Lung (tissue), 12 donors: ENCODE measurements around the gene HSPB7. TPM values are rescaled to one million over a fixed set of nuclear protein-coding genes. Genes with fewer than 3 reads are reported as not detected.
A peak's percentile ranks its signal among the peaks of the same experiment; 100 is the strongest.
"Not testable (repeated sequence)": the region's sequence is repeated elsewhere in the genome, so short reads cannot be mapped to it uniquely, and the experiment has no call there.

ENCODE experiments used
- ATAC-seq: fragments of 200-7000 bp; cut with Tn5 transposase; one replicate; pipeline ENCODE4 v1.9.1; 2020; ENCODE audit warnings: moderate number of reproducible peaks; ENCODE audit not compliant: insufficient read depth, low FRiP score
- DNase-seq, 3 donors: peaks; one replicate each; pipeline ENCODE4 v3.0.0-alpha.2; 2013 to 2017
- H3K27ac ChIP-seq, 2 donors: one replicate each; pipeline ENCODE4 v1.5.1; 2013; ENCODE audit warnings: mild to moderate bottlenecking in 2 of 2, moderate library complexity in 2 of 2, control low read depth in 1 of 2, inconsistent platforms in 1 of 2, low read depth in 1 of 2, low read length in 1 of 2
- H3K27me3 ChIP-seq, 3 donors: one replicate each; pipeline ENCODE4 v1.5.1; 2013; ENCODE audit warnings: low read length in 2 of 3; ENCODE audit not compliant: control insufficient read depth in 3 of 3, insufficient read depth in 3 of 3
- H3K36me3 ChIP-seq, 4 donors: one replicate each; pipeline ENCODE4 v1.5.1; 2013; ENCODE audit warnings: low read length in 4 of 4, mild to moderate bottlenecking in 1 of 4, moderate library complexity in 1 of 4; ENCODE audit not compliant: control insufficient read depth in 4 of 4, insufficient read depth in 4 of 4
- H3K4me1 ChIP-seq, 5 donors: one replicate each; pipeline ENCODE4 v1.5.1; 2013; ENCODE audit warnings: low read length in 5 of 5, mild to moderate bottlenecking in 2 of 5, moderate library complexity in 1 of 5; ENCODE audit not compliant: control insufficient read depth in 5 of 5, insufficient read depth in 5 of 5
- H3K4me3 ChIP-seq: one replicate; pipeline ENCODE4 v1.5.1; 2013; ENCODE audit warnings: mild to moderate bottlenecking, control low read depth, moderate library complexity
- H3K9ac ChIP-seq, 2 donors: one replicate each; pipeline ENCODE4 v1.5.1; 2013; ENCODE audit warnings: low read length in 2 of 2, control low read depth in 1 of 2; ENCODE audit not compliant: insufficient read depth in 1 of 2
- H3K9me3 ChIP-seq, 4 donors: one replicate each; pipeline ENCODE4 v1.5.1; 2013; ENCODE audit warnings: low read length in 3 of 4, mild to moderate bottlenecking in 1 of 4, moderate library complexity in 1 of 4; ENCODE audit not compliant: control insufficient read depth in 4 of 4, insufficient read depth in 3 of 4
- CTCF ChIP-seq: IDR thresholded peaks from 2 replicates; pipeline ENCODE4 v1.5.1; 2012; ENCODE audit warnings: mild to moderate bottlenecking; ENCODE audit errors: control extremely low read depth, extremely low read depth
- WGBS, 2 donors: extraction: QIAGEN DNeasy Blood & Tissue Kit; methylation state at CpG; one replicate each; pipeline ENCODE4 v1.1.7; 2013; 5-methylcytosine and 5-hydroxymethylcytosine counted together
- polyA plus RNA-seq, 2 donors: library from polyadenylated mRNA; stranded (reverse); fragments of 200-250 nt; gene quantifications; one replicate each; pipeline ENCODE4 v1.2.1, GENCODE V29; 2013
- total RNA-seq, 2 donors: library from RNA; depleted of rRNA in 1 of 2; stranded (reverse); fragments of >200 nt in 1 of 2; gene quantifications; one replicate each; pipeline ENCODE4 v1.2.1, GENCODE V29; 2014 to 2021
- donor health status: control.
- donor health status: control.
- donor health status: Bipolar disorder and iron deficiency.
- donor health status: healthy.
- donor health status: DM: yes; HTN: yes; CAD: no.

The HSPB7 gene
- total and polyA plus RNA-seq, 4 donors, result 2.4 to 34.2 (median 11.4) TPM

GRCh38 chr1:16022393-16022792 is 4.5 kb upstream of the HSPB7 start:
- no peak overlapping the region for H3K27ac ChIP-seq
- no peak overlapping the region for H3K4me3 ChIP-seq
- no peak for ATAC-seq
- H3K9ac ChIP-seq, result no peak overlapping the region
- H3K36me3 ChIP-seq, result no peaks in the 10 kb centered on the region
- peaks cover 0 to 15% (median 10%) of the 10 kb centered on the region in 5 donors for H3K4me1 ChIP-seq
- H3K9me3 ChIP-seq, result no peaks in the 10 kb centered on the region
- H3K27me3 ChIP-seq, result no peaks in the 10 kb centered on the region
- no peak for DNase-seq
- 80 to 84% methylated on average over 11 of the region's 11 CpGs for WGBS, 2 donors
- no peak for TF ChIP-seq CTCF

GRCh38 chr1:16021681-16022080 is 3.8 kb upstream of the HSPB7 start, which contains the start of gene CLCNKA:
TSS of gene CLCNKA (plus strand) at chr1:16022036. CDS start at chr1:16022620, 584 bp downstream.
- ATAC-seq, result no peak
- Histone ChIP-seq H3K9me3 (no peaks in the 10 kb centered on the region), H3K4me3 (no peak within 1 kb of the TSS), H3K4me1 (peaks cover 0 to 15% (median 9%) of the 10 kb centered on the region in 5 donors), H3K27ac (no peak within 1 kb of the TSS), H3K9ac (no peak within 1 kb of the TSS), H3K36me3 (no peaks in the 10 kb centered on the region), H3K27me3 (no peaks in the 10 kb centered on the region)
- no peak for DNase-seq
- WGBS, 2 donors, result 65 to 69% methylated on average over 6 of the region's 6 CpGs
- no peak for TF ChIP-seq CTCF

GRCh38 chr1:16020878-16021277 is 3.0 kb upstream of the HSPB7 start:
- H3K4me1 ChIP-seq, result peaks cover 0 to 15% (median 9%) of the 10 kb centered on the region in 5 donors
- H3K9ac ChIP-seq, H3K4me3 ChIP-seq, H3K27me3 ChIP-seq, DNase-seq, H3K9me3 ChIP-seq, H3K36me3 ChIP-seq, ATAC-seq: not testable (repeated sequence)
- 85 to 88% methylated on average over 8 to 9 of the region's 9 CpGs for WGBS, 2 donors
- peak overlapping the region in 1 of 2 donors; percentile 93 for H3K27ac ChIP-seq

GRCh38 chr1:16020325-16020724 is 2.5 kb upstream of the HSPB7 start:
- Histone ChIP-seq H3K4me3 (no peak overlapping the region), H3K9me3 (no peaks in the 10 kb centered on the region), H3K27ac (peak overlapping the region in 1 of 2 donors; percentile 93), H3K4me1 (peaks cover 0 to 15% (median 9%) of the 10 kb centered on the region in 5 donors), H3K9ac (no peak overlapping the region), H3K36me3 (no peaks in the 10 kb centered on the region), H3K27me3 (no peaks in the 10 kb centered on the region)
- no peak for TF ChIP-seq CTCF
- no peak for ATAC-seq
- no peak for DNase-seq
- 84 to 91% methylated on average over 6 of the region's 6 CpGs for WGBS, 2 donors
